ENCODE results near the gene PIP5K1B.
"Not testable (repeated sequence)": the region's sequence is repeated elsewhere in the genome, so short reads cannot be mapped to it uniquely, and the experiment has no call there.

Gene PIP5K1B

DNA sequence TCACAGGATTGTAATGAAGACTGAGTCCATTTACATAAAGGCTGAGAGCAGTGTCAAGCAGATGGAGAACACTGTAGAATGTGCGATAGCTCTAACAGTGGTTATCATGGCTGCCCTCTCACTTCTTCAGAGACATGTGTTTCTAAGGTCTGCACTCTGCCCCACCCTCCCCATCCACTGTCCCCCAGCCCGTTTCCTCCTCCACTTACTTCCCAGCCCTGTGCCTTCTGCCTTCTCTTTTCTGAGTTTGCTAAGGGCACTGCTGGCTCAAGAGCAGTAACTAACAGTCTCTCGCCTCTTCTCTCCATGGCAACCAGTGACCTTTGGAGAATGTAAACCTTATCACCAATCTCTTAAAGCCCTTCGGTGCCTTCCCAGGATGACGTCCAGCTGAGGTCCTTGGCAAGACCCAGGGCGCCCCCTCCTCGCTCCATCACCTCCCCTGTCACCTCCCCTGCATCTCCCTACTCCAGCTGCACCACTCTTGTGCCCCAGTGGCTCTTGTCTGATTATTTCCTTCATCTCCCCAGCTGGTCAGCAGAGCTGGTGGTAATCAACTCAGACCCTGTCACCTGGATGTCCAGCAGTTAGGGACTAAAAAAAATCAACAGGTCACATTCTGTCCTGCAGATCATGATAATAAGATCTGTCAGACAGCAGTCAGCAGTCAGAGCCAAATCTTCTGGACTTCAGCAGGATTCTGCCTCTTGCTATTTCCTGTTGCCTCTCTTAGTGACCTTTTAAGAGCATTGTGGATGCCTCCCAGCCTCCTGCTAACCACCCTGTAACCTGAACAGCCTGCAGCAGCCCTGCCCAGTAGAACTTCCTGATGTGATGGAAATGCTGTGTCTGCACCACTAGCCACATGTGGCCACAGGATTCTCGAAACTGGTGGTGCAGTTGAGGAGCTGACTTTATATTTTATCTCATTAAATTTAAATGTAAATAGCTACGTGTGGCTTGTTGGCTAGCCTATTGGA, 339.5 kb downstream of the PIP5K1B start:
- no peak for DNase-seq

DNA sequence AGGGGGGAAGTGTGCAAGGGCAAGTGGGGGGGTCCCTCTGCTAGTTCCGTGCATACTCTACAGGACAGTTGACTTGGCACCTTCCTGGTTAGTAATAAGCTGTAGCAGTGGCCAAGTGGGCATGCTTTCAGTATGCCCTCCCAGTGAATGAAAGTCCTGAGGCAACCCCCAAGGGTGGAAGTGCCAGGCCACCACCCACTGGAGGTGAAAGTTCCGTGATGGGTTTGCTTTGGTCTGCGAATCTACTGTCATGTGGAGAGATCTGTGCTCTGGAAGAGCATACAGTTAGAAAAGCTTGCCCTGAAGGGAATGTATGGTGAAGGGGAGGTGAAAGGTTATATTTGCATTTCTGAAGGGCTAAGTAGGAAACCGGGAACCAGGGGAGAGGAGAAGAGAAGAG, 340.8 kb downstream of the PIP5K1B start:
- no peak for DNase-seq

DNA sequence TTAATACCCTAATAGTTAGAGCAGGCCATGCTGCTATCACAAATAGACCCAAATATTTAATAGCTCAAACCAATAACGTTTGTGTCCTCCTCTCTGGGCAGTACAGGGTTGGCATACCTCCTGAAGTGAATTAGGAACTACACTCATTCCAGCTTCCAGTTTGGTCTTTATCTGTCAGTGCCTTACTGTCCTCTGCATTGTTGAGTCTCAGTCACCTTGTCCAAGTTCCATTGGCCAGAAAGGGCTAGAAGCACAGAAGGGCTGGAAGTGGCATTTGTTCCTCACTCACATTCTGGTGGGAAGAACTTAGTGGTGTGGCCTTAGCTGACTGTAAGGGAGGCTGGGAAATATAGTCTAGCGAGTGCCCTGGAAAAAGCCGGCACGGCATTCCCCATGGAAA, 341.7 kb downstream of the PIP5K1B start:
- DNase-seq: no peak

DNA sequence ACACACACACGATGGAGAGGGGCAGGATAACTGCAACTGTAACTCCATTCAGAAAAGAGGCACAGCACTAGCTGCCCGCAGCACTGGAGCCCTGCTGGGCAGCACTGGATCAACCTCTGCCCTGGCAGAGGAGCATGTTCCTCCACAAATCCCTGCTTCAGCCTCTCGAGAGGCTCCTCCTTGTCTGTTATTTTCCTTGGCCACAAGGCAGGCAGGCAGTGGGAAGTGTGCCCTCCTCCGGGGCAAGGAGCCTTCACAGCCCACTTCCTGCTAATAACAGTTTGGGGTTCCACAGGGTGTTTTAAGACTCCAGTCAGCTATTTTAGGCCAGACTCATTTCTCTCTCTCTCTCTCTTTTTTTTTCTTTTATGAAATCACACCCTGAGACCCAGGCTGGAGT, 342.3 kb downstream of the PIP5K1B start:
- no peak for DNase-seq

DNA sequence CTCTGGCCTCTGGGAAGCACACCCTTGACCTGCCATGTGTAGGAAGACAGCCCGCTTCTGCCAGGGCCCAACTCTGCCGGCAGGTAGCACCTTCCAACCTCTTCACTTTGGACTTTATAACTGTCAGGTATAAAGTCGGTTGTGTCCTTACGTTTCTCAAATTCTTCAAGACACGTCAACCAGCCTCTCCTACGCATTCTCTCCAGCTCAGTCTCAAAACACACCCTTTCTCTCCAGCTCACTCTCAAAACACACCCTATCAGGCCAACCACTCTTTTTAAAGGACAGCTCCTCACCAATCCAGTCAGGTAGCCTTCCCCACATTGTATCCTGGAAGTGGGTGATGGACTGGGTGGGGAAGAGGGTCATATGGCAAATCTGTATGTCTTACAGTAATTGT, 344.1 kb downstream of the PIP5K1B start:
- DNase-seq: no peak

DNA sequence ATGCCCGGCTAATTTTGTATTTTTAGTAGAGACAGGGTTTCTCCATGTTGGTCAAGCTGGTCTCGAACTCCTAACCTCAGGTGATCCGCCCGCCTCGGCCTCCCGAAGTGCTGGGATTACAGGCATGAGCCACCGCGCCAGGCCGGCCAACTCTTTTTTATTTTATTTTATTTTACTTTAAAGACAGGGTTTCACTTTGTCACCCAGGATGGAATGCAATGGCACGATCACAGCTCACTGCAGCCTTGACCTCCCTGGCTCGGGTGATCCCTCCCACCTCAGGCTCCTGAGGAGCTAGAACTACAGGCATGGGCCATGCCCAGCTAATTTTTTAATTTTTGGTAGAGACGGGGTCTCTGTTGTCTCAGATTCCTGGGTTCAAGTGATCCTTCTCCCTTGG, 345.9 kb downstream of the PIP5K1B start:
- DNase-seq: not testable (repeated sequence)

DNA sequence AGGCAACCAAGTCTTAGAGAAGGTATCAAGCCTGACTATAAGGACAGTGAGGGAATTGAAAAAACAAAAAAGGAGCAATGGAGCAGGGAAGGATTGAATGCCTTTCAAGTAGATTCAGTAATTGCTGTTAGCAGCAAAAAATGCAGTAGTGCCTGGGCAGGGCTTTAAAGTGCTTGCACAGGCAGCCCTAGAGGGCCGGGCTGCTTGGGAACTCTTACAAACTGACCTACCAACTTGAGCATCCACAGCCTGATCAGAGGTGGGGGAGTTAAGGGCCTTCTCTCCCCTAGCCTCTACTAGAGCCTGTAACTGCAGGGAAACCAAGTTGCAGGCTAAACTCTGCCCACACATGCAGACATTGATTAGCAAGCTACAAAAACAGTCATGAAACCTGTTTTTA, 349.9 kb downstream of the PIP5K1B start:
- no peak for DNase-seq

DNA sequence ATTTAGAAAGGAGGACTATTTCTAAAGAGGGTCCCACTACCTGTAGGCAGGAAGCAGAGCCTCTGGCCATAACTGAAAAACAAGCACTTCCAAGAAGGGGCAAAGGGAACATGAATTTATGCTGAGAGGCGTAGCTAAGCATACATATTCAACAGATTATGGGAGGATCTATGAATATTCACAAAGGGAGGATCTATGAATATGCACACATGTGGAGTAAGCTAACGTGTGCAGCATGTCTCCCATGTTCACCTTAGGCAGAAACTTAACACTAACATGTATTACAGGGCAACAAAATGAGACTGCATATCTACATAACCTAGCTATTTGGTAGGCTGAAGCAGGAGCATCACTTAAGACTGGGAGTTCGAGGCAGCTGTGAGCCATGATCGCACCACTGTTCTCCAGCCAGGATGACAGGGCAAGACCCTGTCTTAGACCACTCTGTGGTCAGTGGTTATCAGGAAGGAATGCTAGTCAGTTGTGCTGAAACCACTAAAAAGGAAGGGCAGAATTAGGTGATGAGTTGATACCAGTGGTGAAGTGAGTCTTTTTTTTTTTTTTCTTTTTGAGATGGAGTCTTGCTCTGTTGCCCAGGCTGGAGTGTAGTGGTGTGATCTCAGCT, 351.3 kb downstream of the PIP5K1B start:
- DNase-seq: no peak

DNA sequence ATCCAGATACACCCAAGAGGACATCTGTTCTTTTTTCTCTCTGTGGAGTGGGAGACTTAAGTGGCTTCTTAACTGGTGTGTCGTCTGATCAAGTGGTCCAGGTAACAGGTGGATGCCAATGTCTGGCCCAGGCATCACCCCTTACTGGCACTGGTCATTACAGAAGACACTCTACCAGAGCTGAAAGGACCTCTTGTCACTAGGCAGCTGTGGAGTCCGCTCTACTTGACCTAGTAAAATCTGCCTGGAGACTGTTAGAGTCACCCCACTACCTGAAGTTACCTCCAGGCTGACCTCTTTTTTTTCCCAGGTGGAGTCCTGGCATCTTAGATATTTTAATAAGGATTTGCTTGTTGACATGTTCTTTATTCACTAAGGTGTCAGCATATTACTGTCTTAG, 353.1 kb downstream of the PIP5K1B start:
- DNase-seq: no peak

All from NCI-H345 (cell line).